ENCODE results near the gene ACSS1.
A peak's percentile ranks its signal among the peaks of the same experiment; 100 is the strongest.

The ACSS1 gene

GRCh38 chr20:25054995-25055629 is 2.8 kb downstream of the ACSS1 start:
- no peak for TF ChIP-seq CTCF (IDR thresholded peaks at IDR 0.05; ENCODE audit: low read depth, low read length)
- no peak for DNase-seq (ENCODE audit: low read depth, low spot score)
- in situ Hi-C loops (cut with HindIII; ENCODE audit: low sequenced_read_pairs): no loop called here
- no peak overlapping the region for H3K4me3 ChIP-seq (ENCODE audit: low read depth, low read length)

- no peak for DNase-seq (ENCODE audit: low read depth, low spot score)
- in situ Hi-C loops (cut with HindIII; ENCODE audit: low sequenced_read_pairs): no loop called here
- no peak overlapping the region for H3K4me3 ChIP-seq (ENCODE audit: low read depth, low read length)
- TF ChIP-seq CTCF (IDR thresholded peaks at IDR 0.05; ENCODE audit: low read depth, low read length): no peak
These were observed 3.7 kb downstream of the ACSS1 start for GRCh38 chr20:25054096-25054820.

- DNase-seq (ENCODE audit: low read depth, low spot score): peak; percentile 35
- in situ Hi-C loops (cut with HindIII; ENCODE audit: low sequenced_read_pairs): no loop called here
- no peak overlapping the region for H3K4me3 ChIP-seq (ENCODE audit: low read depth, low read length)
- TF ChIP-seq CTCF (IDR thresholded peaks at IDR 0.05; ENCODE audit: low read depth, low read length): no peak
These were observed 4.5 kb downstream of the ACSS1 start for GRCh38 chr20:25053255-25054031.

GRCh38 chr20:25052255-25053194 is 5.4 kb downstream of the ACSS1 start:
- in situ Hi-C loops (cut with HindIII; ENCODE audit: low sequenced_read_pairs): no loop called here
- DNase-seq (ENCODE audit: low read depth, low spot score): no peak
- TF ChIP-seq CTCF (IDR thresholded peaks at IDR 0.05; ENCODE audit: low read depth, low read length): no peak
- no peak overlapping the region for H3K4me3 ChIP-seq (ENCODE audit: low read depth, low read length)

GRCh38 chr20:25051386-25052155 is 6.4 kb downstream of the ACSS1 start:
- no peak overlapping the region for H3K4me3 ChIP-seq (ENCODE audit: low read depth, low read length)
- no peak for DNase-seq (ENCODE audit: low read depth, low spot score)
- in situ Hi-C loops (cut with HindIII; ENCODE audit: low sequenced_read_pairs): no loop called here
- TF ChIP-seq CTCF (IDR thresholded peaks at IDR 0.05; ENCODE audit: low read depth, low read length): no peak

All from astrocyte of the spinal cord (primary cell).